GM19372 (cell line): ENCODE measurements around the gene ALKBH5.

ENCODE experiments used
- ATAC-seq: cut with Tn5 transposase; IDR thresholded peaks from one replicate; pipeline ENCODE4 v1.9.1; 2021; ENCODE audit warnings: mild to moderate bottlenecking, low read depth, moderate library complexity; ENCODE audit not compliant: unreplicated experiment

ALKBH5 gene

GRCh38 chr17:18184143-18185031, 759 bp downstream of the ALKBH5 start:
- ATAC-seq, result no peak

- ATAC-seq, result no peak
These were observed 1.8 kb downstream of the ALKBH5 start for GRCh38 chr17:18185391-18185790.

GRCh38 chr17:18185832-18186626, 2.4 kb downstream of the ALKBH5 start:
- ATAC-seq, result no peak

GRCh38 chr17:18186627-18186982, 3.0 kb downstream of the ALKBH5 start:
- no peak for ATAC-seq

- ATAC-seq, result no peak
These were observed 3.6 kb downstream of the ALKBH5 start for GRCh38 chr17:18187226-18187625.

- ATAC-seq, result no peak
These were observed 4.5 kb downstream of the ALKBH5 start for GRCh38 chr17:18187821-18188761.

GRCh38 chr17:18190628-18191235, 7.1 kb downstream of the ALKBH5 start:
- no peak for ATAC-seq

GRCh38 chr17:18191236-18191667, 7.6 kb downstream of the ALKBH5 start:
- ATAC-seq, result no peak

GRCh38 chr17:18191967-18192366, 8.3 kb downstream of the ALKBH5 start:
- no peak for ATAC-seq

- ATAC-seq, result no peak
These were observed 10.8 kb downstream of the ALKBH5 start for GRCh38 chr17:18194394-18194793.

- no peak for ATAC-seq
These were observed 11.2 kb downstream of the ALKBH5 start for GRCh38 chr17:18194804-18195203.

GRCh38 chr17:18195246-18195645, 11.6 kb downstream of the ALKBH5 start:
- no peak for ATAC-seq

GRCh38 chr17:18197535-18198194, 14.0 kb downstream of the ALKBH5 start:
- ATAC-seq, result no peak

- ATAC-seq, result no peak
These were observed 14.9 kb downstream of the ALKBH5 start for GRCh38 chr17:18198530-18198929.

GRCh38 chr17:18201108-18201507, 17.5 kb downstream of the ALKBH5 start:
- ATAC-seq, result no peak

- ATAC-seq, result no peak
These were observed 19.7 kb downstream of the ALKBH5 start for GRCh38 chr17:18203308-18203707.

GRCh38 chr17:18205861-18206260, 22.2 kb downstream of the ALKBH5 start:
- ATAC-seq, result no peak

- no peak for ATAC-seq
These were observed 23.3 kb downstream of the ALKBH5 start for GRCh38 chr17:18206962-18207361.

GRCh38 chr17:18208092-18208491, 24.5 kb downstream of the ALKBH5 start:
- no peak for ATAC-seq
